Nephron (organoid): ENCODE measurements around the gene FBXO33.
"Not testable (repeated sequence)": the region's sequence is repeated elsewhere in the genome, so short reads cannot be mapped to it uniquely, and the experiment has no call there.

ENCODE experiments used
- H3K27ac Mint-ChIP-seq, 3 experiments: 2 replicates each; pipeline ENCODE4 v1.8.0; 2020; ENCODE audit warnings: mixed read lengths in 3 of 3, mild to moderate bottlenecking in 2 of 3, moderate library complexity in 1 of 3
- H3K27me3 Mint-ChIP-seq: 2 replicates; pipeline ENCODE4 v1.8.0; 2021; ENCODE audit warnings: low read depth, mild to moderate bottlenecking, moderate library complexity, mixed read lengths
- H3K36me3 Mint-ChIP-seq: 2 replicates; pipeline ENCODE4 v1.8.0; 2020; ENCODE audit warnings: low read depth, mixed read lengths
- H3K4me1 Mint-ChIP-seq: 2 replicates; pipeline ENCODE4 v1.8.0; 2020; ENCODE audit warnings: mixed read lengths
- H3K4me3 Mint-ChIP-seq, 3 experiments: 2 replicates each; pipeline ENCODE4 v1.8.0; 2020; ENCODE audit warnings: mild to moderate bottlenecking in 3 of 3, mixed read lengths in 3 of 3, moderate library complexity in 2 of 3
- H3K9me3 Mint-ChIP-seq: 2 replicates; pipeline ENCODE4 v1.8.0; 2020; ENCODE audit warnings: mixed read lengths
- CTCF ChIP-seq, 3 experiments: fragments of 200-600 bp; sonication (generic); IDR thresholded peaks; one replicate each; pipeline ENCODE4 v1.5.0; 2021; ENCODE audit warnings: antibody characterized with exemption in 3 of 3; ENCODE audit not compliant: unreplicated experiment in 3 of 3

Gene FBXO33

GRCh38 chr14:39368261-39368959 lies 63.8 kb downstream of the FBXO33 start:
- peak; percentile 47 to 63 (median 57) for TF ChIP-seq CTCF (IDR thresholded peaks at IDR 0.05; ENCODE audit: unreplicated experiment in 3 of 3)
- peaks cover 20% of the 10 kb centered on the region for H3K9me3 Mint-ChIP-seq
- H3K4me1 Mint-ChIP-seq = no peaks in the 10 kb centered on the region
- H3K27me3 Mint-ChIP-seq = no peaks in the 10 kb centered on the region
- no peak overlapping the region for H3K27ac Mint-ChIP-seq
- H3K4me3 Mint-ChIP-seq = no peak overlapping the region
- H3K36me3 Mint-ChIP-seq = peaks cover 25% of the 10 kb centered on the region

GRCh38 chr14:39367387-39367751 lies 64.9 kb downstream of the FBXO33 start:
- TF ChIP-seq CTCF (IDR thresholded peaks at IDR 0.05; ENCODE audit: unreplicated experiment in 3 of 3) = no peak
- no peaks in the 10 kb centered on the region for H3K27me3 Mint-ChIP-seq
- no peaks in the 10 kb centered on the region for H3K4me1 Mint-ChIP-seq

GRCh38 chr14:39366460-39367386 lies 65.5 kb downstream of the FBXO33 start:
- Mint-ChIP-seq H3K36me3 (peaks cover 41% of the 10 kb centered on the region), H3K4me3 (no peak overlapping the region), H3K4me1 (no peaks in the 10 kb centered on the region)

More at GRCh38 chr14:39367387-39367751, 64.9 kb downstream of the FBXO33 start:
- Mint-ChIP-seq H3K36me3 (peaks cover 34% of the 10 kb centered on the region), H3K27ac (no peak overlapping the region), H3K9me3 (peaks cover 24% of the 10 kb centered on the region), H3K4me3 (no peak overlapping the region)

GRCh38 chr14:39365354-39365753 lies 66.9 kb downstream of the FBXO33 start:
- peaks cover 42% of the 10 kb centered on the region for H3K9me3 Mint-ChIP-seq
- no peak overlapping the region for H3K4me3 Mint-ChIP-seq
- H3K4me1 Mint-ChIP-seq = no peaks in the 10 kb centered on the region
- no peaks in the 10 kb centered on the region for H3K27me3 Mint-ChIP-seq
- TF ChIP-seq CTCF (IDR thresholded peaks at IDR 0.05; ENCODE audit: unreplicated experiment in 3 of 3) = no peak
- H3K27ac Mint-ChIP-seq = no peak overlapping the region
- H3K36me3 Mint-ChIP-seq = peaks cover 54% of the 10 kb centered on the region

More at GRCh38 chr14:39366460-39367386, 65.5 kb downstream of the FBXO33 start:
- no peak for TF ChIP-seq CTCF (IDR thresholded peaks at IDR 0.05; ENCODE audit: unreplicated experiment in 3 of 3)
- Mint-ChIP-seq H3K27me3 (no peaks in the 10 kb centered on the region), H3K9me3 (peaks cover 31% of the 10 kb centered on the region), H3K27ac (no peak overlapping the region)

- no peaks in the 10 kb centered on the region for H3K27me3 Mint-ChIP-seq
- no peak overlapping the region for H3K4me3 Mint-ChIP-seq
- no peak overlapping the region for H3K27ac Mint-ChIP-seq
- no peaks in the 10 kb centered on the region for H3K4me1 Mint-ChIP-seq
- TF ChIP-seq CTCF (IDR thresholded peaks at IDR 0.05; ENCODE audit: unreplicated experiment in 3 of 3) = no peak
- H3K9me3 Mint-ChIP-seq = peaks cover 51% of the 10 kb centered on the region
- peaks cover 63% of the 10 kb centered on the region for H3K36me3 Mint-ChIP-seq
Measured at GRCh38 chr14:39364509-39364908, 67.7 kb downstream of the FBXO33 start.

GRCh38 chr14:39361556-39361955 lies 70.7 kb downstream of the FBXO33 start:
- not testable (repeated sequence) for H3K4me3 Mint-ChIP-seq, H3K27ac Mint-ChIP-seq, H3K27me3 Mint-ChIP-seq, H3K4me1 Mint-ChIP-seq
- Mint-ChIP-seq H3K9me3 (peaks cover 71% of the 10 kb centered on the region), H3K36me3 (peaks cover 92% of the 10 kb centered on the region)
